GM21447 (cell line): ENCODE measurements around the gene RHOH.

ENCODE experiments used
- ATAC-seq: cut with Tn5 transposase; IDR thresholded peaks from one replicate; pipeline ENCODE4 v1.9.1; 2021; ENCODE audit not compliant: unreplicated experiment

The RHOH gene

DNA sequence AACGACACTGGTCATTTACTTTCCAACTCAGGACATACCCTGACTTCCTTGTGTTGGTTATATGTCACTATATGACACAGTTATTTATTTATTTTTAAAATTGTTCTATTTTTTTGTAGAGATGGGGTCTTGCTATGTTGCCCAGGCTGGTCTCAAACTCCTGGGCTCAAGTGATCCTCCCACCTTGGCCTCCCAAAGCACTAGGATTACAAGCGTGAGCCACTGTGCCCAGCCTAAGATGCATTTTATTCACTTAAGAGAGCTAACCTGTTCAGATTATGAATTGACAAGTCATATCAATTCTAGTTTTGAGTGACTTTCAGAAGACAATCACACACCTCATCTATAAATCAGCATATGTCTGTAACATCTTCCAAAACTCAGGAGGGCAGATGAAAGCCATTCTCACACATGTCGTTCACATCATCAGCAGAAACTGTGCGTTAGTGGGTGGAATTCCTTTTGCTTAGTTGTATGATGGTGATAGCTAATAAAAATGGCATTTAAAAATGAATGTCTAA lies 9.4 kb upstream of the RHOH start:
- no peak for ATAC-seq

DNA sequence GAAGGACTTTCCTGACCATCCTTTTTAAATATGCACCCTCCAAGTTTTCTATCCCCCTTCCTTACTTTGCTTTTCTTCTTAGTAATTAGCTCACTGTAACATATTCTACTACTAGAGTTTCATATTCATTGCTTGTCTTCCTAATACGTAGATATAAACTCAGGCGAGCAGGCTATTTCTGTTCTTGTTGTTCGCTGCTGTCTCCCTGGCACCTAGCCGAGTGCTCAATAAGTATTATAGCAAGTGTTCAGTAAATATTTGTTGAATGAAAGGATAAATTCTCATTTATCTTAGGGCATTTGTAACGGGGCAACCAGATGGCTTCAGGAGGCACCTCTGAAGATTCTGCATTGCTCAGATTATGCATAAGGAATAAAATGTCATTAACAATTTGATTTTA lies 6.8 kb upstream of the RHOH start:
- ATAC-seq: no peak

DNA sequence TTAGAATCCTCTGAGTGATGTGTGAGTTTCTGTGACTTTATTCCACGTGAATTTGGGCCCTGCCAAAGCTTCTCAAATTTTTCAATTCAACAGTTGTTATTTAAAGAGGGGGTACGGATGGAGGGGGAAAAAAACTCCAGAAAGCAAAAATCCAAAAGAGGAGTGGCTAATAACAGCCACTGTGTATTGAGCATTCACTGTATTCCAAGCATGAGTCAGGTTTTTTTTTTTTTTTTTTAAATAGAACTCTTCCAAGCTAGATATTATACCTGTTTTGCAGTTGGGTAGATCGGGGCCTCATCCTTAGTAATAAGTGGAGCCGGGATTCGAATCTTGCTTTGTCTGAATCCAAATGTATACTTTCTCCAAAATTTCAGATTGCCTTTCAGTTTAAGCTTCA lies 6.4 kb upstream of the RHOH start:
- no peak for ATAC-seq

DNA sequence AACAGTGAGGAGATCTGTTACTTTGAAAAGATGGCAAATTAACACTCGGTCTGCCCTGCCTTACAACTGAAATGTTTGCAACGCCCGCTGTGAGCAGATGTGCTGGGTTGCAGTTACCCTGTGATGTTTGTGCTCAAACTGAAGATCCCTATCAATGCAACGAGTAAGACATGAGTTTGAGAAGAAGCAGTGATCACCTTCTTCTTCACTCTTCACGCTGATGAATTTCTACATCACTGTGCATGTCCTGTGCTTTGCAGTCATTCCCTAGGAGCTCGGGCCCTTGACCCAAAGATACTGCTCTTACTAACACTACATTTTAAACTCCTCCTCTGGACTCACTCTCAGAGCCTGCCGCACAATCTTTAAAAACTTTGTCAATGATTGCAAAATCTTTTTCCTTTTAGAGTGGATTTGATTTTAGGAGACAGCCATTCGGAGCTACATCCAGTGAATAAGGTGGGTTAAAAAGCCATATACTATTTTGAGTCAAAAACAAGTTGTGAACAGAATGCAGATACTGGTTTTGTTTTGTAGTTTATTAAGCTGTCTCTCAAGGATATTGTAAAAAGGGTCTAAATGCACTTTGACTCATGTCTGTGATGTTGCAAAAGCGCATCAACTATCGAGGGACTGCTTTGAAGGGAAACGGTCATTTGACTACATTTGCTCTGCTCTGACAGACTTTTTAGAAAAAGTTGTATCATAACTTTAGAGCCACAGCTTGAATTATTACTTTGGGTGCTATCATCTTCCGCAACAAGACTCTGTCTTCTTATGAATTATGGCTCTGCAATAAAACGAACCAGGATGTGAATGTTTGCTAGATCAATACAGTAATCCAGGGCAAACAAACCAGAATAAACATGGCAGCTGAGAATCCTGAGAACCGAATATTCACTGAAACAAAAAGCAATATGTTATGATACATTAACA lies 5.7 kb upstream of the RHOH start:
- ATAC-seq: no peak

DNA sequence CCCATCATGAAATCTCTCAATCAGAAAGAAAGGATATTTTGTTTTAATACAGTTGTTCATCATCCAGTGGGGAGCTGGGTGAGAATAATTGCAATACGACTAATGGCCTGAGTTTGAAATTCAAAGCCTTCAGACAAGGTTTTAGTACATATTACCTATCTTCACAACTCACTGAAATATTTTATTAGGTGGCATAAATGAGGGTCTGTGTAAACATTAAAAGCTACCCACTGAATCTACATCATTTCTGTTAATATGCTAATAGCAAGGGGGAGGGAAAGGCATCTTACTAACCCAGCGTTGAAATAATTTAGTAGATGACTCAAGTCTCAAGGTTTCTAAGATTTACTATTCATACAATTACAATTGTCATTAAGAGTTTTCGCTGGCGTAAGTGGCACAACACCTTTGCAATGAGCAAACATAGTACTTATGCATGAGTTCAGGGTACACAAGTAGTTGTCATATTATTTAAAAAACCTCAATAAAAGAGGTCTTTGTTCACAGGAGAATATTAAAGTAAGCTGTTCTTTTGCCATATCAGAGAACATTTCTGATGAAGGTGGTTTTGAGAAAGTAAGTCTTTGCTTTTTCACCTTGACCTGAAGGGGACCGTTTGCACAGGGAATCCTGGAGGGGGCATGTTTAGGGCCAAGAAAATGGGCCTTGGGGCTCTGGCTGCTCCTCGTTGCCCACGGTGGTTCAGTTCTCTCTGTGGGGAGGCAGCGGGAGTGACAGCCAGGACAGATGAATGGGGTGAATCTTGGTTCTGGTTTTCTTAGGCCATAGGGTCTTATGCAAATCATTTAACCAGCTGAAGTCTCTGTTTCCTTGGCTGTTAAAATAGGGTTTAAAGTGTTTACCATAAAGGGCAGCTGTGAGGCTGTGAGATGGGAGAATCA lies 4.5 kb upstream of the RHOH start:
- peak; percentile 45 for ATAC-seq

DNA sequence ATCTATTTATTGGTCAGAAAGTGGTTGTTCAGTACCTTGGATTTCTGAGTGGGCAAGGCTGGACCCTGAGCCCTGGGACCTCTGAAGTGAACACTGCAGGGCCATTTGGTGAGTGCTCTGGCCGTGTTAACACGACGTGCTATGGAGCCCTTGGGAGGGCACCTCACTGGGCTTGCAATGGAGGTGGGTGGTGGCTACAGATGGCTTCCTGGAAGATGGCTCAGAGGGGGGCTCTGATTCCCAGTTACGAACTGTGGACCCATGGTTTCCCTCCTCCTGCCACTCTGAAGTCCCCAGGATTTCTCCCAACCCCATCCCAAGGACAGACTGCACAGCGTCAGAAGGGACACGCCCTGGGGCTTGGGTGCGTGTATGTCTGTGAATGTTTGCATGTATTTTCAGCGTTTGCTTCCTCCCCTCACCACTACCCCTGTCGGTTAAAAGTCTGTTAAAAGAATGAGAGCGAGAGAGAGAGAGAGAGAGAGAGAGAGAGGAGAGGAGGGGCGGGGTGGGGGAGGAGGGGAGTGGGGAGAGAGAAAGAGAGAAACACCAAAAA lies 3.7 kb upstream of the RHOH start:
- peak; percentile 35 for ATAC-seq

DNA sequence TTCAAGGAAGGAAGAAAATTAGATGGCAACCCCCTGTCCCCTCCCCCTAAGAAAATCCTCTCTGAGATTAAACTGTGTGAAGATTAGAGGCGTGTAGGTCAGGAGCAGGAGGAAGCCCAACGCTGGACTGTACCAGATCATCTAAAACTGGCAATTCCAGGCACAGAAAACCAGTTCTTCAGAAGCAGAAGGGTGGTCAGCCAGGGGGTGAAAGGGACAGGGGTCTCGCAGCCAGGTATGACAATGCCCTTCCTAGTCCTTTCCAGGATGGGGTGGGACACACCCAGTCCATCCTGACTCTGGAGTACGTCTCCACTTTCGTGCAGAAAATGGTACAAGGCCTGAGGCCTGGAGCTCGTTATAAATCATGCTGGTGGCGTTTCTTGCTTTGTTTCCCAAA lies 3.3 kb upstream of the RHOH start:
- ATAC-seq: peak; percentile 2

DNA sequence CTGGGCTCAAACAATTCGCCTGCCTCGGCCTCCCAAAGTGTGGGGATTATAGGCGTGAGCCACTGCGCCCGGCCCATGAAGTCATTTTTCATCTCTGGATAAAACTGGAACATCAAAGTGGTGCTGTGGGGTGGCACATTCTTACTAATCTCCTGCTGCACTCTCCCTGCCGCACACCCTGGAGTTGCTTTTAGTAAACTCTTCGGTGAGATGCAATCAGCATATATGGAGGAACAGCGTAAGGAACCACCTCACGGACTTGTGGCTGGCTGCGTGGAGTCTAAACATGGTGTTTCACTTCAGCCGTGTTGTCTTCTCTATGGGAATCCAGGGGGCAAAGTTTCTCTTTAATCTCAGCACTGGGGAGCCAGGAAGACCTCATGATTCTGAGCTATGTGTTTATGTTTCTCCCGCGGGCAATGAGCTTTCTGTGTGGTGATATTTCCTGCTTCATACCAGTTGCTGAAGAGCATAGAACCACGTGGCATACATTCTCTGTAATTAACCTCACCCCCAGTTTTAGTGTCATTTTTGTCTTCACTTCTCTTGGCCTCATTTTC lies 2.1 kb upstream of the RHOH start:
- ATAC-seq: peak; percentile 18

DNA sequence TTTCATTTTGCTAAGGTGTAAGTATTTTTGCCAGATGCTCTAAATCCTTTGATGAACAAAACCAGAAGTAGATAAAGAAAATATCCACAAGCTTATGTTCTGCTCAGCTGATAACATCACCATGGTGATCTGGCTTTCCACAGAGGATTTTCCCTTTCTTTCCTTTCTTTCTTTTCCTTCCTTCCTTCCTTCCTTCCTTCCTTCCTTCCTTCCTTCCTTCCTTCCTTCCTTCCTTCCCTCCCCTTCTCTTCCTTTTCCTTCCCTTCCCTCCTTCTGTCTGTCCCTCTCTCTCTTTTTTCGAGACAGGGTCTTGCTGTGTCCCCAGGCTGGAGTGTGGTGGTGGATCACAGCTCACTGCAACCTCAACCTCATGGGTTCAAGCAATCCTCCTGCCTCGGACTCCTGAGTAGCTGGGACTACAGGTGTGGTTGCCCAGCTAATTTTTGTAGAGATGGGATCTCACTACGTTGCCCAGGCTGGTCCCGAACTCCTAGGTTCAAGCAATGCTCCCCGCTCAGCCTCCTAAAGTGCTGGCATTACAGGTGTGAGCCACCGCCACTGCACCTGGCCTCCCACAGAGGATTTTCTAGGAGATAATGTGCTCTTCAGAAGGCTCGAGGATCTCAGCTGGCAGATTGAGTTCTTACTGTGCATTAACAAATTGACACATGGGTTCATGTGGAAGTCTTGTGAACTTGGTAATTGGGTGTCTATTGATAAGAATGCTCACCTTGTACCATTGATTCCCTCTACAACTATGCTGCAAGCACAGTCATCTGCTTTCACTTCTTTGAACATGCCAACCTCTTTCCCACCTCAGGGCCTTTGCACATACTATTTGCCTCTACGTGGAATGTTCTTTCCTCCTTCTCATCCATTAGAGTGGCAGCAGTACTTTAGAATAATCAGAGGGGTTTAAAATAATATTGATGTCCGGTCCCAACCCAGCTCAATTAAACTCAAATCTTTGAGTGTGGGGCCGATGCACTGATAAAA lies 1.4 kb upstream of the RHOH start:
- ATAC-seq: no peak

DNA sequence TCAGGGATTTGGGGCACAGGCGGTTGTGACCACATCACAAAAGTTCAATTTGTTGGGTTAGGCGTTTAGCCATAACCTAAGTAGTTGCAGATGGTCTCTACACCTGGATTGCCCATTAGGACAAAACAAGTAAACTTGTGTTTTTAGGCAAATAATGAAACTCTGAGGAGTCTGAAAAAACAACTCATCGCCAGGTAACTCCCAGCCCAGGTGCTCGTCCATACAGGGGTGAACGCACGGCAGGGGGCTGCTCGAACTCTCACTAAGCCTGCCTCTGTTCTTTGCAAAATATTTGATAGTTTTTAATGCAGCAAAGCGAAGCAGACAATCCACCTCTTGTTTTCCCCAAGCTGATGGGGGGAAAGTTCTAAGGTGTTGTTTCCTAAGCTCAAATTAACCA lies 559 bp upstream of the RHOH start:
- ATAC-seq: no peak

DNA sequence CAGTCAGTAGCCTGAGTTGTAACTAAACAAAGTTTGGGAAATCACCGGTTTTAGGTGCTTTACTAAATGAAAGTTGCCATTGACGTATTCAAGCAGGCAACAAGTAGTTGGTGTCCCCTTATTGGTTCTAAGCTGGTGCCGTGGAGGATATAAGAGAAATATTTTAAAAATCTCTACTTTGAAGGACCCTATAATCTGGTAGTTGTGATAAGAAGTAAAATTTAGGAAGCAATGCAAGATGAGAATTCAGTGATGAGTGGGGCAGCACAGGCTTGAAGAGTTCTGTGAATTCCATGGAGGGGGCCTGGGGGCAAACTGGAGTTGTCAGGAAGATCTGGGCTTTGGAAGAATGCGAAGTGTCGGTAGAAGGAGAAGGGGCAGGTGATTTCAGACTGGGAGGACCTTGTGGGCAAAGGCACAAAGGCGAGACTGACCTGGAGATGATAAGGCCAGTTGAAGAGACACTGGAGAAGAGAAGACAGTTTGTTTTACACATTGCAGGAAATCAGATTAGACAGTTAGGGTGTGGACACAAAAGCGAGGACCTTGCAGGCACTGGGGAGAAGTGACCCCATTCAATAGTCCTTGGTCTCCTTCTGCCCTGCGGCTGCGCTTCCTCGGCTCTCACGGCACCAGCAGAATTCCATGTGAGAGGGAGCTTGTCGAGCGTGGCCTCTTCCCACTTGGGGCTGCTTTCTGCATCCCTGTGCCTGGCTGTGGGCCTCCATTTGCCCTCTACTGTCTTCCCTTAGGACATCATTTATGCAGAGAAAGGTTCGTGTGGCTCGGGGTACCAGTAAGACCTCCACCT lies 1.3 kb downstream of the RHOH start:
- no peak for ATAC-seq

DNA sequence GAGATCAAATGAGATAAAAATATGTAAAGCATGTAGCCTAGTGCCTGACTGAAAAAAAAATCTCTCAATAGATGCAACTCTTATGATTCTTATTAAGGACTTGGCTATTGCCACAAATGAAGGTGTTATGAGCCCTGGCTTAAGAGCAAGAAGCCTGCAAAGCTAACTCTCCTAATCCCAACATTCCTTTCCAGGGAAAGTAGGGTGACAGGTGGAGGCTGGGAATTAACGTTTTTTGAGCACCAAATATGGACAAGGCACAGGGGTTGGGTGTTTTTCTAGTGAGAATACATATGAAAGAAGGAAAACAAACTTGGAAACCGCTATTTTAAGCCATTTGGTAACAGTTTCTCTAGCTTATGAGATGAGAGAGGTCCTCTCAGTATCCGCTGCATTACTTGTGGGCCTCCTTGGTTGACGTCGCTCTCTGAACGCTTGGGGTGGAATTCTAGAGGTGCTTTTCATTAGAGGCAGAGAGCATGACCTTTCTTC lies 2.4 kb downstream of the RHOH start:
- no peak for ATAC-seq

DNA sequence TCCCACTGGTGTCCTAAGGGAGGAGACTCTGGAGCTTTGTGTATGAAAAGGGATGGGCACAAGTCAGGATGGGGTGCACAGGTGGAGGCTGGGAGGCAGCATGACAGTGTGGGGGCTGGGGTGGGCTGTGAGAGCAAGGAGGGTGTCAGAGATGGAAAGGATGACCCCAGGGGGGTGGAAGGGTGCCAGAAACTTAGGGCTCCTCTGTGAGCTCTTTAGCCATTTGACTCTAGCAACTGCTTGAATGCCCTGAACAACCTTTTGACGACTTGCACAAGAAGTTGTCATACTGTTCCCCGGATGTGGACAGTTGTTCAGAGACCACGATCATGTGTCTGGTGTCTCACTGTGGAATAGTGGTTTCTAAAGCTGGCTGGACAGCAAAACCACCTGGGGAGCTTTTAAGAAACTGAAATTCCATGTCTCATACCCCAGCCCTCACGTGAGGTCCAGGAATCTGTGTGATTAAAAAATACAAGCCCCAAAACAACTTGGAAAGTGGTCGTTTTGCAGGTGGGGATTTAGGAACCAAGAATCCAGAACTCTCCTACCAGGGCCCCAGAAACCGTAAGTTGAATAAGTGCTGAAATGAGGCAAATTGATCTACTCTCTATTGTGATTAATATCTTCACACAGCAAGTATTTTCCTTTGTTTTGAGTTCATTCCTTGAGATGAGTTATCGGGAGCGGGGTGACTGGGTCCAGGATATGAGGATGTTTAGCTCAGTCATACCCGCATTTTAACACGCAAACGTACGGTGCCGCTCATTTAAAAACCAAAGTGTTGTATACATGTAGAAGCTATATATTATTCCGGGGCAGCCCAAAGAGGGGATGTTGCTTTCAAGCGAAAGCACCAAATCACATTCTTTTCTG lies 3.4 kb downstream of the RHOH start:
- peak; percentile 54 for ATAC-seq

DNA sequence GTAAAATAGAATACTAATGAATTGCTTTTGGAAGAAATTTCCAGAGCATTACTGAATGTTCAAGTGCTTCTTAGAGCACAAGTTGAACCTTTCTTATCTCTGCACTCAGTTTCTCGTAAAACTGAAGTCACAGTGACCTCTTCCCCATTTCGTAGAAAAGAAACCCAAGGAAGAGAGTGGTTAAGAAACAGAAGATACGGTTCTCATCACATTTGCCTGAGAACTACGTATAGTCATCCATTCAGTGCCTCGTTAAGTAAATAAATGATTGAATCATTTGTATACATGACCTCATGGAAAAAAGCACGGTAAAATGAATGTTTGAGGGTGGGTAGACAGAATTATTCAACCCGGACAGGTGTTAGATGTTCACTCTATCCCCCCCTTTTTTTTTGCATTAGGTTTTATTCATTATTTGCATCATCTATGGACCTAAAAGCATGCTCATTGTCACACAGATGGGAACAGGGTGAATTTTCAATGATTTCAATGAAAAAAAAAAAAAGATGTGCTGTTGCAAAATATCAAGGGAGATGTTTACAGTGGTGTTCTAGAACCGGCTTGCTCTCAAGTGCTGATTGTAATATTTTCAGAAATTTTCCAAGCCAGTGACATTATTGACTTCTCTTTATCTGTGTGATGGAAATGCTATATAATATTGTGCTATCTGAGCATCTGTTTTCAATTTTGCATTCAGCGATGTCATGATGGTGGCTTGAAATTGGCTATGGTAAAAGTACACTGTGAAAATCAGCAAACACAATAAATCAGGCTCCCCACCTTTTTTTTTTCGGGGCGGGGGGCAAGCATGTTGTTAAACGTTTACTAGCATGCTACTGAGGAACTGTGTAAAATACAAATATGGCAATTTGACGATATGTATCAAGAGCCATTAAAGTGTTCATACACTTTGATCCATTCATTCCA lies 4.3 kb downstream of the RHOH start:
- ATAC-seq: peak; percentile 19

DNA sequence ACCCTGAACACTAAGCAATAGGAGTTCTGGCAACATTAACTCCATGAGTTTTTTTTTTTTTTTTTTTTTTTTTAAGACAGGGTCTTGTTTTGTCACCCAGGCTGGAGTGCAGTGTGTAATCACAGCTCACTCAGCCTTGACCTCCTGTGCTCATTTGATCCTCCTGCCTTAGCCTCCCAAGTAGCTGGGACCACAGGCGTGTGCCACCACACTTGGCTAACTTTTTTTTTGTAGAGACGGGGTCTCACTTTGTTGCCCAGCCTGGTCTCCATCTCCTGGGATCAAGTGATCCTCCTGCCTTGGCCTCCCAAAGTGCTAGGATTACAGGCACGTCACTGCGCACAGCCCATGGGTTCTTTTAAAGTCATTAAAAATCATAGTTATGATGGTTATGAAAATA lies 5.1 kb downstream of the RHOH start:
- ATAC-seq: no peak

DNA sequence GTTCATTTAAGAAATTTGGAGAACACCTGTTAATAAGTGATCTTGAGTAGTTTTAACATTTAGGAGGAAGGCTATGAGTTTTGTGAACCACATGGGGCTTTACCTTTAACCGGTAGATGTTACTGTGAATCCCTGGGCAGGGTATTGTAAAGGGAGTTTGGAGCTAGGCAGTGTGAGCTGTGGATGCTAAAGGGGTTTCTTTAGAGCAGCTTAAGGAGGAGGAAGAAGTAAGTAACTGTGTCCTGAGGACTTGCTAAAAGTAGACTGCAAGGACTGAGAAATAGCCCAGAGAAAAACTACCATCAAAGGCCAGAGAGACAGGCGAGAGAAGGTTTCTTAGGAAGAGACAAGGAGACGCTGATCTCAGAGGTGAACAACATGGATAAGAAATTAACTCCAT lies 5.6 kb downstream of the RHOH start:
- no peak for ATAC-seq
